CD8-positive, alpha-beta memory T cell (primary cell): ENCODE measurements around the gene CASK. TPM values are rescaled to one million over a fixed set of nuclear protein-coding genes. Genes with fewer than 3 reads are reported as not detected.
"Not testable (repeated sequence)": the region's sequence is repeated elsewhere in the genome, so short reads cannot be mapped to it uniquely, and the experiment has no call there.

Experiments
- CTCF ChIA-PET: fragments of 350-600 bp; sonication (Branson Sonifier 250); formaldehyde crosslinking; loops from one replicate; lab custom pipeline; 2021; ENCODE audit warnings: antibody characterized with exemption; lab: Charles Lee
- POLR2A ChIA-PET: fragments of 350-600 bp; sonication (Branson Sonifier 250); formaldehyde crosslinking; loops from one replicate; lab custom pipeline; 2021; ENCODE audit warnings: antibody characterized with exemption; lab: Charles Lee
- DNase-seq, 5 donors: peaks; one replicate each; pipeline versions ENCODE4 v3.0.0 to v3.0.0-alpha.2; 2020 to 2022; ENCODE audit warnings: mixed read lengths in 1 of 5
- H3K27ac ChIP-seq: one replicate; pipeline ENCODE4 v1.7.0; 2013; ENCODE audit warnings: low read depth, mild to moderate bottlenecking, low read length, moderate library complexity
- H3K27me3 ChIP-seq: 2 replicates; pipeline ENCODE4 v1.7.0; 2013; ENCODE audit warnings: low read length, mild to moderate bottlenecking; ENCODE audit not compliant: insufficient read depth, poor library complexity, severe bottlenecking
- H3K36me3 ChIP-seq: 2 replicates; pipeline ENCODE4 v1.7.0; 2013; ENCODE audit warnings: mild to moderate bottlenecking, low read length, moderate library complexity; ENCODE audit not compliant: insufficient read depth
- H3K4me1 ChIP-seq: 2 replicates; pipeline ENCODE4 v1.7.0; 2013; ENCODE audit warnings: mild to moderate bottlenecking, low read length, moderate library complexity; ENCODE audit not compliant: insufficient read depth
- H3K4me3 ChIP-seq: 2 replicates; pipeline ENCODE4 v1.7.0; 2013; ENCODE audit warnings: mild to moderate bottlenecking, low read length
- H3K9me3 ChIP-seq: 2 replicates; pipeline ENCODE4 v1.7.0; 2013; ENCODE audit warnings: mild to moderate bottlenecking, low read length
- H3K27ac Mint-ChIP-seq, 8 donors: one replicate each; pipeline ENCODE4 v1.8.0; 2020 to 2021; ENCODE audit warnings: mixed read lengths in 8 of 8, mild to moderate bottlenecking in 6 of 8, inconsistent platforms in 3 of 8, moderate library complexity in 3 of 8
- H3K27me3 Mint-ChIP-seq, 2 donors: one replicate each; pipeline ENCODE4 v1.8.0; 2020 to 2021; ENCODE audit warnings: mixed read lengths in 2 of 2, mild to moderate bottlenecking in 1 of 2, moderate library complexity in 1 of 2
- H3K36me3 Mint-ChIP-seq, 3 donors: one replicate each; pipeline ENCODE4 v1.8.0; 2020 to 2021; ENCODE audit warnings: mixed read lengths in 3 of 3, inconsistent platforms in 1 of 3, mild to moderate bottlenecking in 1 of 3
- H3K4me1 Mint-ChIP-seq, 3 donors: one replicate each; pipeline ENCODE4 v1.8.0; 2020 to 2021; ENCODE audit warnings: mixed read lengths in 3 of 3, inconsistent platforms in 1 of 3, mild to moderate bottlenecking in 1 of 3
- H3K4me3 Mint-ChIP-seq, 7 donors: one replicate each; pipeline ENCODE4 v1.8.0; 2020 to 2021; ENCODE audit warnings: mixed read lengths in 7 of 7, mild to moderate bottlenecking in 6 of 7, moderate library complexity in 4 of 7, inconsistent platforms in 2 of 7
- H3K9me3 Mint-ChIP-seq, 5 donors: one replicate each; pipeline ENCODE4 v1.8.0; 2020 to 2022; ENCODE audit warnings: mixed read lengths in 5 of 5, mild to moderate bottlenecking in 3 of 5, moderate library complexity in 2 of 5, inconsistent platforms in 1 of 5
- polyA plus RNA-seq: library from polyadenylated mRNA; unstranded; fragments of 300-500 nt; fragmentation: Illumina TruSeq; gene quantifications from one replicate; pipeline ENCODE4 v1.2.3, GENCODE V29; 2021
- total RNA-seq, 2 experiments: library from RNA; stranded (reverse); gene quantifications; one replicate each; pipeline ENCODE4 v1.2.3, GENCODE V29; 2021

Gene CASK
- total and polyA plus RNA-seq, 3 experiments from 2014 or later, result 20.2 to 32.5 (median 28.4) TPM

GRCh38 chrX:41608244-41608643 lies 315.1 kb downstream of the CASK start:
- Mint-ChIP-seq H3K4me3 (no peak overlapping the region), H3K27ac (peak overlapping the region in 1 of 8 donors; percentile 11), H3K4me1 (peaks cover 0 to 8% (median 0%) of the 10 kb centered on the region in 3 donors), H3K36me3 (peaks cover 0 to 38% (median 6%) of the 10 kb centered on the region in 3 donors), H3K27me3 (no peaks in the 10 kb centered on the region), H3K9me3 (no peaks in the 10 kb centered on the region)
- H3K27me3 ChIP-seq, result no peaks in the 10 kb centered on the region
- H3K36me3 ChIP-seq, result no peaks in the 10 kb centered on the region
- ChIA-PET CTCF (no interaction called here), POLR2A (no interaction called here)
- H3K9me3 ChIP-seq, result no peaks in the 10 kb centered on the region
- no peak overlapping the region for H3K4me3 ChIP-seq
- H3K4me1 ChIP-seq, result no peaks in the 10 kb centered on the region
- H3K27ac ChIP-seq, result no peak overlapping the region
- no peak for DNase-seq

GRCh38 chrX:41607264-41607832 lies 316.0 kb downstream of the CASK start:
- H3K27ac ChIP-seq, result no peak overlapping the region
- Mint-ChIP-seq H3K27me3 (no peaks in the 10 kb centered on the region), H3K4me1 (peaks cover 0 to 8% (median 0%) of the 10 kb centered on the region in 3 donors), H3K27ac (peak overlapping the region in 4 of 8 donors; percentile 0 to 37 (median 16)), H3K4me3 (no peak overlapping the region), H3K9me3 (no peaks in the 10 kb centered on the region), H3K36me3 (peaks cover 0 to 39% (median 6%) of the 10 kb centered on the region in 3 donors)
- ChIA-PET CTCF (no interaction called here), POLR2A (no interaction called here)
- no peaks in the 10 kb centered on the region for H3K9me3 ChIP-seq
- DNase-seq, result no peak
- no peaks in the 10 kb centered on the region for H3K36me3 ChIP-seq
- H3K27me3 ChIP-seq, result no peaks in the 10 kb centered on the region
- no peak overlapping the region for H3K4me3 ChIP-seq
- no peaks in the 10 kb centered on the region for H3K4me1 ChIP-seq

DNA sequence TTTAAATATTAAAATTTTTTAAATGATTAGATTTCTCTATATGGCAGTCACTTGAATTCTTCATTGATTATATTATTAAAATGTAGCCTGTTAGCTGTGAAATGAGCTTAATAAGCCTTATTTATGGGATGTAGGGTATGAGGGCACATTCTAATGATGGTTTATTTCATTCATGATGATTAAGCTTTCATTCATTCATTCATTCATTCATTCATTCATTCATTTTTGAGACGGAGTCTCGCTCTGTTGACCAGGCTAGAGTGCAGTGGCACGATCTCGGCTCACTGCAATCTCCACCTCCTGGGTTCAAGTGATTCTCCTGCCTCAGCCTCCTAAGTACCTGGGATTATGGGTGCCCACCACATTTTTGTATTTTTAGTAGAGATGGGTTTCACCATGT lies 317.3 kb downstream of the CASK start:
- H3K4me3 ChIP-seq, H3K27me3 Mint-ChIP-seq, H3K9me3 ChIP-seq, H3K27me3 ChIP-seq, H3K4me1 Mint-ChIP-seq, CTCF ChIA-PET, DNase-seq, H3K9me3 Mint-ChIP-seq, H3K4me1 ChIP-seq, H3K36me3 ChIP-seq, H3K4me3 Mint-ChIP-seq, H3K27ac ChIP-seq: not testable (repeated sequence)
- Mint-ChIP-seq H3K36me3 (peaks cover 0 to 37% (median 6%) of the 10 kb centered on the region in 3 donors), H3K27ac (peak overlapping the region in 1 of 8 donors; percentile 60)
- POLR2A ChIA-PET, result interaction anchor here (0.6 kb wide), 1 partner anchor 49 kb away, joined by 6 read pairs; no protein-coding TSS in a partner anchor

GRCh38 chrX:41604766-41605543 lies 318.4 kb downstream of the CASK start:
- H3K36me3 Mint-ChIP-seq, result peaks cover 0 to 31% (median 6%) of the 10 kb centered on the region in 3 donors
- H3K27ac Mint-ChIP-seq, result no peak overlapping the region
- no peaks in the 10 kb centered on the region for H3K27me3 Mint-ChIP-seq
- no peaks in the 10 kb centered on the region for H3K9me3 Mint-ChIP-seq
- no peaks in the 10 kb centered on the region for H3K36me3 ChIP-seq
- H3K27ac ChIP-seq, result no peak overlapping the region
- H3K9me3 ChIP-seq, result no peaks in the 10 kb centered on the region
- no peaks in the 10 kb centered on the region for H3K27me3 ChIP-seq
- ChIA-PET CTCF (no interaction called here), POLR2A (no interaction called here)
- no peak overlapping the region for H3K4me3 Mint-ChIP-seq
- DNase-seq, result no peak
- no peak overlapping the region for H3K4me3 ChIP-seq
- H3K4me1 ChIP-seq, result no peaks in the 10 kb centered on the region
- H3K4me1 Mint-ChIP-seq, result peaks cover 0 to 14% (median 4%) of the 10 kb centered on the region in 3 donors

GRCh38 chrX:41604177-41604576 lies 319.2 kb downstream of the CASK start:
- peaks cover 0 to 24% (median 2%) of the 10 kb centered on the region in 3 donors for H3K36me3 Mint-ChIP-seq
- no peaks in the 10 kb centered on the region for H3K9me3 ChIP-seq
- H3K9me3 Mint-ChIP-seq, result no peaks in the 10 kb centered on the region
- no peak overlapping the region for H3K27ac Mint-ChIP-seq
- no peak overlapping the region for H3K4me3 Mint-ChIP-seq
- no peaks in the 10 kb centered on the region for H3K27me3 ChIP-seq
- peaks cover 0 to 14% (median 4%) of the 10 kb centered on the region in 3 donors for H3K4me1 Mint-ChIP-seq
- ChIA-PET CTCF (no interaction called here), POLR2A (no interaction called here)
- no peak for DNase-seq
- no peak overlapping the region for H3K27ac ChIP-seq
- no peaks in the 10 kb centered on the region for H3K36me3 ChIP-seq
- H3K4me3 ChIP-seq, result no peak overlapping the region
- H3K27me3 Mint-ChIP-seq, result no peaks in the 10 kb centered on the region
- no peaks in the 10 kb centered on the region for H3K4me1 ChIP-seq

DNA sequence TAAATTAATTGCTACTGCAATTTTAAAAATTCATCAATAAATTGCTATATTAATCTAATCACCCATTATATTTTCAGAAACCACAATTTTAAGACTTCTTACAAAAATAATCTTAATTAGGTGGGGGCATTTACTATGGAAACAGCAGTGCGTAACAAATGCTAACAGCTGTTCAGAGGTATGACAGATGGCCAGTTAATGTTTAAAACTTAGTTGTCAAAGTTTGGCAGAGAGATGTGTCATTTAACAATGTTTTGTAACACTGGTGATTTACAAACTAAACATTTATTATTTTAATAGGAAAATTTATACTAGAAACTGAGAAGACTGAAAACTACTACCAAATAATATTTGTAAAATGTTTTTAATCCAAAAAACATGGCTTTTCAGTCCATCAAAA lies 319.8 kb downstream of the CASK start:
- H3K27me3 Mint-ChIP-seq, result no peaks in the 10 kb centered on the region
- H3K27ac ChIP-seq, result no peak overlapping the region
- POLR2A ChIA-PET, result no interaction called here

DNA sequence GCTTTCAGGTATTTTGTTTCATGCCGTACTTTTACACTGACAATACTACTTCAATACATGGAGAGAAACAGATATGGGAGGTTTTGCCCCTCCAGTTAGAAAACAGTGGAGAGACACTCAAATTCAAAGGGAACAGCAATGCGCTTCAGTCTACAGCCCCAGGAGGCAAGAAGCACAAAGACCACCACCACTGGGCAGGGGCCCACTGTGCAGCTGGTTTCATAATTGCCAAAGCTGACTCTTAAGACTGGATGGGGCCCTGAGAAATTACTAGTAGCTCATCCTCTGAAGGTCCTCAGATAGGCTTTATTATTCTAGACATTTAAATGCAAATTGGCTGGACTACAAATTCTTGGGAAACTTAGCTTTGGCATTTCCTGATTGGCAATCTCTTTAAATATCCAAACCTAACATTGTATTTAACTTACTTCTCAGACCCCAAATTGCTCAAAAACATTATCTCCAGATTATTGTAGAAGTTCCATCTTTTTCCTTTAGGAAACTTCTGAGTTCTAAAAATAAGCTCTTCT lies 320.5 kb downstream of the CASK start:
- Mint-ChIP-seq H3K4me3 (no peak overlapping the region), H3K9me3 (no peaks in the 10 kb centered on the region), H3K27me3 (no peaks in the 10 kb centered on the region), H3K27ac (peak overlapping the region in 1 of 8 donors; percentile 41), H3K4me1 (peaks cover 0 to 13% (median 6%) of the 10 kb centered on the region in 3 donors), H3K36me3 (peaks cover 0 to 18% (median 2%) of the 10 kb centered on the region in 3 donors)
- ChIA-PET CTCF (no interaction called here), POLR2A (no interaction called here)
- DNase-seq, result no peak
- Histone ChIP-seq H3K27ac (no peak overlapping the region), H3K4me1 (no peaks in the 10 kb centered on the region), H3K4me3 (no peak overlapping the region), H3K9me3 (no peaks in the 10 kb centered on the region), H3K36me3 (no peaks in the 10 kb centered on the region), H3K27me3 (no peaks in the 10 kb centered on the region)

More for the DNA sequence above, 319.8 kb downstream of the CASK start:
- Mint-ChIP-seq H3K27ac (no peak overlapping the region), H3K9me3 (no peaks in the 10 kb centered on the region), H3K4me1 (peaks cover 0 to 14% (median 4%) of the 10 kb centered on the region in 3 donors), H3K4me3 (no peak overlapping the region), H3K36me3 (peaks cover 0 to 22% (median 2%) of the 10 kb centered on the region in 3 donors)
- no peaks in the 10 kb centered on the region for H3K4me1 ChIP-seq
- no peak for DNase-seq
- H3K27me3 ChIP-seq, result no peaks in the 10 kb centered on the region
- H3K9me3 ChIP-seq, result no peaks in the 10 kb centered on the region
- CTCF ChIA-PET, result no interaction called here
- H3K36me3 ChIP-seq, result no peaks in the 10 kb centered on the region
- H3K4me3 ChIP-seq, result no peak overlapping the region

GRCh38 chrX:41600291-41600690 lies 323.1 kb downstream of the CASK start:
- Mint-ChIP-seq H3K9me3 (no peaks in the 10 kb centered on the region), H3K27ac (no peak overlapping the region), H3K4me1 (peaks cover 8 to 27% (median 24%) of the 10 kb centered on the region in 3 donors), H3K36me3 (peaks cover 0 to 6% (median 2%) of the 10 kb centered on the region in 3 donors), H3K27me3 (no peaks in the 10 kb centered on the region), H3K4me3 (no peak overlapping the region)
- POLR2A ChIA-PET, result no interaction called here
- CTCF ChIA-PET, result no interaction called here
- Histone ChIP-seq H3K4me3 (no peak overlapping the region), H3K27ac (no peak overlapping the region), H3K4me1 (no peaks in the 10 kb centered on the region), H3K36me3 (no peaks in the 10 kb centered on the region), H3K27me3 (no peaks in the 10 kb centered on the region), H3K9me3 (no peaks in the 10 kb centered on the region)
- no peak for DNase-seq
